HG02852 (cell line): ENCODE results near the gene ABCA4.
"Not testable (repeated sequence)": the region's sequence is repeated elsewhere in the genome, so short reads cannot be mapped to it uniquely, and the experiment has no call there.

ENCODE experiments used
- ATAC-seq: cut with Tn5 transposase; IDR thresholded peaks from one replicate; pipeline ENCODE4 v1.9.1; 2021; ENCODE audit warnings: mild to moderate bottlenecking, moderate library complexity; ENCODE audit not compliant: unreplicated experiment

Gene ABCA4

DNA sequence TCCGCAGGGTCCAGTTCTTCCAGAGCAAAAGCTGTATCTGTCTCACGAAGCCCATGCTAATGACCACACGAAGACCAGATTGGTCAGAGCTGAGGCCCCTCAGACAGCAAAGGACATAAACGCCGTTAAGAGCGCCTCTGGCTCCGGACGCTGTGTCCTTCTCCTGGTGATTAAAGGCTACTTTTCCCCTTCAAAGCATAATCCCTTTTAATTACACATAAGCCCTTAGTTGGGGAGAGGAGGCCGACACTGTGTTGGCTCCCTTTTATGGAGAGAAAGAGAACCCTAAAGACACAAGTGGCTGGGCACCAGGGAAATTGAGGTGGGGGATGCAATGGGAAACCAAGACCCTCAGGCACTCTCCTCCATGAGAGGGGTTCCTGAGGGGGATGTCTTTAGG lies at the start of gene ABCA4:
ABCA4 (minus strand) TSS at position 158 of the 400 bp plus-strand sequence; CDS start at position 55, 103 bp downstream.
- no peak for ATAC-seq

DNA sequence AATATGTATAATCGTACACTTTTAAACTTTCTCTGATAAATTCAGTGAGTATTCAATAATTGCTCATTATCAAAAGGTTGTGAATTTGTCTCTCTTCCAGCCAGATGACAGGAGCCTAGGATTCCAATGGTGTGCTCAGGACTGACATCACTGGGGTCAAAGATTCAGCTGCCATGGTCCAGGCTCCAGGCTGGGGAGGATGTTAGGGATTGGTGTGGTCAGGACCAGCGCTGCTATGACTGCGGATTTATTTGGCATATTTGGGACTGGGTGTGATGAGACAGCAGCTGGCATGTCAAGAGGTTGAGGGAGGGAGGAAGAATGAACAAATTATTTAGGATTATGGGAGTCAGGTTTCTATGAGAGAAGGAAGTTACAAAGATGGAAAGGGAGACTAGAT lies 48.2 kb upstream of the ABCA4 start:
- ATAC-seq: no peak

DNA sequence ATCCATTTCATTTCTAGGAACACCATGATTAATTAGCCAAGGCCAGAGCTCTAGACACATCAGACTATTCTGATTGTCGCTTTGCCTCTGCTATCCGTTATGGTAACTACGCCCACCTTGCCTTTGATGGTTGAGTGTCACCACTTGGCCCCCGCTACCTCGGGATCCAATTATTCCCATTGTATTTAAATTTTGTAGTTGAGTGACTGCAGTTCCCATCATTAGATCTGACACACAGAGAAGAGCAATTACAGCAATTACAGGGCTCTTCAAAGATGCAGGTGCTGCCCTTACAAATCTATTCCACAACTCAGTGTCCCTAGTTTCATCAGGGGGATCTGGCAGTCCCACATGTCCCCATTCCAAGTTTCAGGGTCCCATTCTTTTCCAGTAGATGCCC lies 44.9 kb upstream of the ABCA4 start:
- no peak for ATAC-seq

DNA sequence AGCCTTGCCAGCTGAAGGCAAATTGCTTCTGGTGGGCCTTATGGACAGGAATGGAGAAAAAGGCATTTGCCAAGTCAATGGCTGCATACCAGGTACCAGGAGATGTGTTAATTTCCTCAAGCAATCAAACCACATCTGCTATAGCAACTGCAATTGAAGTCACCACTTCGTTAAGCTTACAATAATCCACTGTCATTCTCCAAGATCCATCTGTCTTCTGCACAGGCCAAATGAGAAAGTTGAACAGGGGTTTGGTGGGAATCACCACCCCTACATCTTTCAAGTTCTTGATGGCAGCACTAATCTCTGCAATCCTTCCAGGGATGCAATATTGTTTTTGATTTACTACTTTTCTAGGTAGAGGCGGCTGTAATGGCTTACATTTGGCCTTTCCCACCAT lies 43.9 kb upstream of the ABCA4 start:
- ATAC-seq: not testable (repeated sequence)

DNA sequence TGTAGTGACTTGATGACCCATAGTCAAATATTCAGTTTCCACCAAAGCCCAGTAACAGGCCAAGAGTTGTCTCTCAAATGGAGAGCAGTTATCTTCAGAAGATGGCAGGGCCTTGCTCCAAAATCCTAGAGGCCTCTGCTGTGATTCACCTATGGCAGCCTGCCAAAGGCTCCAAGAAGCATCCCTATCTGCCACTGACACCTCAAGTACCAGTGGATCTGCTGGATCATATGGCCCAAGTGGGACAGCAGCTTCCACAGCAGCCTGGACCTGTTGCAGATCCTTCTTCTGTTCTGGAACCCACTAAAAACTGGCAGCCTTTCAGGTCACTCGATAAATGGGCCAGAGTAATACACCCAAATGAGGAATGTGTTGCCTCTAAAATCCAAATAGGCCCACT lies 43.2 kb upstream of the ABCA4 start:
- ATAC-seq: not testable (repeated sequence)

DNA sequence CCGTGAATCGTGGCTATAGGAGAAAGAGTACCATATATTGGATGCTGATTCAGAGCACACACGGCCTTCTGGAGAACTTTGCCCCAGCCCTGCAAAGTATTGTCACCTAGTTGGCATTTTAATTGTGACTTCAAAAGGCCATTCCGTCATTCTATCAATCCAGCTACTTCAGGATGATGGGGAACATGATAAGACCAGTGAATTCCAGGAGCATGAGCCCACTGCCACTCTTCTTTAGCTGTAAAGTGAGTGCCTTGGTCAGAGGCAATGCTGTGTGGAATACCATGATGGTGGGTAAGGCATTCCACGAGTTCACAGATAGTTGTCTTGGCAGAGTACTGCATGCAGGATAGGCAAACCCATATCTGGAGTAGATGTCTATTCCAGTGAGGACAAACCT lies 42.3 kb upstream of the ABCA4 start:
- not testable (repeated sequence) for ATAC-seq

DNA sequence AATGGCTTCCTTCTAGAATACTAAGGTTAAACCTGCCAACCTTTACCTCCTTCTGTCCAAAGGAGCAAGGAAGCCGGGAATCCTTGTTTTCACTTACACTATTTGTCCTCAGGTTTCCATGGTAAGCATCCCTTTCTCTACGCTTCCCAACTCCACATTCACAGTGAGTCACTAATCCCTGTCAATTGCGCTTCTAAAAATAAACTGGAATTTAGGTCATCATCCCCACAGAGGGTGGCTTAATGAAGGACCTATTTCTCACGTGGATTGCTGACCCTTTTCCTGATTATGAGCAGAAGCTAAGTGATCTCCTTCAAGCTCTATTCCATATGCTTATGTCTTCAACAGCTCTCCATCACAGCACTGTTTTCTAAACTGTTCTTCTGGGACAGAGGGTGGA lies 39.9 kb upstream of the ABCA4 start:
- ATAC-seq: no peak

DNA sequence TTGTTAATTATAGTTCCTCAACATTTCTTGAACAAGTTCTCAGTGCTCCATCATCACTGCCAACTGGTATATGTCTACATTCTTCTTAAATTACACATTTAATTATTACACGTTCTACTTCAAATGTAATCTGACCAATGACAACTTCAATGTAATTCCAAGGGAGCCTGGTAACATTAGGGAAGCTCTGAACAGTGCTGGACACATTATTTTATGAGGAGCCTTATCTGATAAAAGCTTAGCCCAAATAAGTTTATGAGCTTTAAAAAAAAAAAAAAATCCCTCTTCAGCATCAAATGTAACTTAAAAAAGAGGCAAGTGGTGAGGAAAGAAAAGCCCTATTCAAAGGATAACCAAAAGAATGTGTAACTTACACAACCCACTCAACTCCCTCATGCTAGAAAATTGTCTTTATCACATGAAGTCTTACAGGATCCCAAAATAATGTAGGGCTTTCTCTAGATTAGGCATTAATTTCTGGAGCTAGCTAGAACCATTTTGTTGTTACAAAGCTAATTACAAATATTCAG lies 35.2 kb upstream of the ABCA4 start:
- ATAC-seq: no peak

DNA sequence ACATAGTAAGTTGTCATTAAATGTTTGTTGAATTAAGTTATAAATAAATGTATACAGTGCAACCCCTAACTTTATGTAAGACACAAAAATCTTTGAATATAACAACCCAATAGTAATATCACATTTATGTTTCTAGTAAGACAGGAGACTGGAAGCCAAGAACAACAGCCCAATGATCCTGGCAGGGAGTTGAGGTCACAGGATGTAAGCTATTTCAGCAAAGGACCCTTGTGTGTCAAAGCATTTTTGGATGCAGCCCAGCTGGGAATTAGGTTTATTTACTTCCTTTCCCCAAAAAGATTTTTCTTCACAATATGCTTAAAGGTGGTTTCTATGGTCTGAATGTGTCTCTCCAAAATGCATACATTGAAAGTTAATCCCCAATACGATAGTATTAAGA lies 34.0 kb upstream of the ABCA4 start:
- ATAC-seq: no peak

DNA sequence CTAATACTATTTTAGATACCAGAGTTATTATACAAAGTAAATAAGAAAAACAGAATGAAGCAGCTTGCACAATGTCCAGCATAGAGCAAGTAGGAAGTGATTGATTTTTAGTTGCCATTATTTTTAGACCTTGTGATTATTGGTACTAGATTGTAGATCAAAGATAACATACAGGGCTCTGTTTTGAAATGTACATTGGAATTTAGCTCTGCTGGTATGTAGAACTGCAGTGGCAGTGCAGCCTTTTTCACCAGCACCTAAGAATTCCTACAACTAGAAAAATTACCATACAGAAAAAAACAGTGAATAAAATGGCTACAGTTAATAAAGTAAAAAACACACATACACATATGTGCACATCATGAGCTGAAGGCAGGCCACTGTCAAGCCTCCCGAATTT lies 32.2 kb upstream of the ABCA4 start:
- ATAC-seq: no peak

DNA sequence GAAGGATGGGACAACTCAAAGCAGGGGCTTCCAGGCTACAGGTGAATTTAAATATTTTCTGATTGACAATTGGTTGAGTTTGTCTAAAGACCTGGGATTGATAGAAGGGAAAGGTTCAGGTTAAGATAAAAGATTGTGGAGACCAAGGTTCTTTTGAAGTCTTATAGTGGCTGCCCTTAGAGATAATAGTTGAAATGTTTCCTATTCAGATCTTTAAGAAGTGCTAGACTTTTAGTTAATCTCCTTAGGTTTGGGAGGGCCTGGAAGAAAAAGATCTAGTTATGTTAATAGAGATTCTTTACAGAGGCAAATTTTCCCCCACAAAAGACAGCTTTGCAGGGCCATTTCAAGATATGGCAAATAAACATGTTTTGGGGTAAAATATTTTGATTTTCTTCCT lies 28.2 kb upstream of the ABCA4 start:
- ATAC-seq: not testable (repeated sequence)

DNA sequence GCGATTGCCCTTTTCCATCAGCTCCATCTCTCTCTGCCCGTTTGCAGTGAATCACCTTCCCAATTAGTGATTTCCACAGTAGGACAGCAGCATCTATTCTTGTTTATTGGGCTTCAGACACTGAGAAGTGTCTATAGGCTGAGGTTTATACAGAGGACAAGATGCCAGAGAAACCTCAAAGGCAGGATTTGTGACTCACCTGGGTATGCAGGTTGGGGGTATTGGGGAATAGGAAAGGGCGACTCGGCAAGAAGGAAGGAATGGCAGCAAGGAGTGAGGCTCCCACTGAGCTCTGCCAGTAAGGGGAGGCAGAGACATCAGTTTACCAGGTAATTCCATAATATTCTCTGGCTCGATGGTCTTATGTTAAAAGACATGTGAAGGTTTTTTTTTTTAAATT lies 25.3 kb upstream of the ABCA4 start:
- ATAC-seq: no peak

DNA sequence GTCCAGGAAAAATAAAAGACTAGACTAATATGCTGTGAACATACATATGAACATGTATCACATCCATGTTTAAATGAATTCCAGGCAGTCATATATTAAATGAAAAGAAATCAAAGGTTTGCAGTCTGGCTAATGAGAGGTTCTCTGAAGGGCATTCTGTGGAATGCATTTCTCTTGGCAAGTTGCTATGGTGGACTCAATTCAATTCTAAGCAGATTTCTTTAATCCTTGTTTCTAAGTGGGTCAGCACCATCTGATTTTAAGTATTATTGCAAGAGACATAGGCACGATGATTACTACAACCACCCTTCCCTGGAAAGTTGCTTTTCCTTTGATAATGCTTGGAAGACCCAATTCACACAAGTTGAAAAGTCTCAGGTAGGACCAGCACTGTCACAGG lies 23.9 kb upstream of the ABCA4 start:
- ATAC-seq: no peak

DNA sequence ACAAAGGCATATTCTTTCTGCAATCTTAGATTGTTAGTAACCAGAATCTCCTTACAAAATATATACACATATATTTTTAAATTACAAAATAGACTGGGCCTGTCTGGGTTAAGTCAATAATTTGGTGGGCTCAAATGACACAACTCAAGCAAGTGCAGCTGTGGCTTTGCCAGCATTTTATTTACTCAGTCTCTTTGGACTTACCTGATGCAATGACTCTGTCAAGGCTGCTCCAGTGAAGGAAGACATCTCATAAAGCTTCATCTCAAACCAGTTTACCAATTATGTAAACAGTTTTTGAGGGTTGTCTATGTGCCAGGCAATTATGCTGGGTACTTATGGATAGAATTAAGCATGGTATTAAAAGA lies 22.8 kb upstream of the ABCA4 start:
- no peak for ATAC-seq

DNA sequence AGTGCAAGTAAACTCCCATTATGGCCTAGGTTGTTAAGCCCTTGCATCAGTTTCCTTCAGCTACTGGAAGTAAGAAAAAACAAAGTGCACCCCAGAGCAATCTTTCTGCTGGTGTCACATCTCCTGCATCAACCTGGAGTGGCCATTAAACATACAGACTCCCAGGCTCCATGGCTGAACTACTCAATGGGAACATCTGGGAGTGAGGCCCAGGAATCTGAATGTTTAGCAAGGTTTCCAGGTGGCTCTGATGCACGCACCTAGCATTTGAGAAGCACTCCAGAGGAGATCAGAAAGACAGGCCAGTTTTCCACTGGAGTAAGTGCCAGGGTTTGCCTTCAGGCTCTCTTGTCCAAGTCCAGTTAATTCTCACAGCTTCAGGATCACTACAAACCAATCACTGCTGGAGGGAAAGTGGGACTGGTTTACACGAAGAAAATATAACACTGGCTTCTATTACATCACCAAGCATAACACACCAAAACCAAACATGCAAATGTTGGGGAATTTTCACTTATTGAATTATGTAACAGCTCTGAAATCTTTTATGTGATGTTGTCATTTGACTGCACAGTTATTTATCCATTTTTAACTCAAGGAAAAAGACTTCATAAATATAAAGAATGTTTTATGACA lies 22.3 kb upstream of the ABCA4 start:
- no peak for ATAC-seq

DNA sequence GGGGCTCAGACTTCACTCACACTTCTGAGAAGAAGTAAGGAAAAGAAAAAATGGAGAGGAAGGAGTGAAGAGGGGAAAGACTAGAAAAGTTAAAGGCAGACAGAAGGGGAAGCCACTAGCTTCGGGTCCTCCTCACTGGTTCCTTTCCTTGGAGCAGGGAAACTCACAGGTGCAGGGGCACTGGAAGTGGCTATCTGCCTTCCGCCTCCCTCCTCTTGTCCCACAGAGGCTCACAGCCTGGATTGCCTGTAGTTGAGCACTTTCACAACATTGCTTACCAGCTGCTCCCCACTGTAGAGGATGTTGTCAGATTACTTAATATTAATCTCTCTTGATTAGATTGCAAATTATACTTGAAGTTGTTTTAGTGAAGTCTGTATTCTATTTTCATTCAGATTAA lies 21.6 kb upstream of the ABCA4 start:
- no peak for ATAC-seq

DNA sequence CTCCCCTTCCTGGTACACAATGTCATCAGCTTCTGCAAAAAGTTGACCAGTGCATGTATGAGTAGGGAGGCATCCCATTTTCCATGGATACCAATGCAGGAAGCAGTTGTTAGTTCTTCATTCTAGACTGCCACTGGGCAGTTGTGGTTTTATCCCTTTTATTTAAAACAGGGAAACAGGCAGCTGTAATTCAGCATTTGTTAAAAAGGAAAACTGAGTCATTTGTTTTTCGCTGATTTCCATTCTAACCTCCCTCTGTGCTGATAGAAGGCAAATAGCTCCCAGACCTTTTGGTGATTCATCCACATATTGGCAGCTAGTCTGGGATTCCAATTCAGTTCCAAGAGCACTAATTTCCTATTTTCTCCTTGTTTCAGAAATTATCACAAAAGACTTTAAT lies 21.1 kb upstream of the ABCA4 start:
- ATAC-seq: no peak

DNA sequence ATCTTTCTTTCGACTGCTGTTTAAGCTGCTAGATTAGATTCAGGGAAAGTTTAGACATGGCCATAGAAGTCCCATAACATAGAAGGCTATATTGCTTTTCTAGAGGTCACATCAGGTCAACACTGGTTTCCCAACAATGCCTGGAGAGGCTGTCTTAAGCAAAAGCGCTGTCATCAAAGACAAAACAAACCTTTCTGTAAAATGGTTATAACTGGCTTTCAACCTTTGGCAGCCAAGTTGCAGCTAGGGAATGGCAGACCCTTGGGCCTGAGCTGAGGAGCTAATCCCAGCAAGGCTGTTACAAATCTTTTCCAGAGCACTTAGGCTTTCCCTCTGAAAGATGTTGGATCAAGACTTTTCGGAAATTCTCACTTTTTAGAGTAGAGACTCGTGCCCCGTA lies 11.2 kb upstream of the ABCA4 start:
- ATAC-seq: no peak

DNA sequence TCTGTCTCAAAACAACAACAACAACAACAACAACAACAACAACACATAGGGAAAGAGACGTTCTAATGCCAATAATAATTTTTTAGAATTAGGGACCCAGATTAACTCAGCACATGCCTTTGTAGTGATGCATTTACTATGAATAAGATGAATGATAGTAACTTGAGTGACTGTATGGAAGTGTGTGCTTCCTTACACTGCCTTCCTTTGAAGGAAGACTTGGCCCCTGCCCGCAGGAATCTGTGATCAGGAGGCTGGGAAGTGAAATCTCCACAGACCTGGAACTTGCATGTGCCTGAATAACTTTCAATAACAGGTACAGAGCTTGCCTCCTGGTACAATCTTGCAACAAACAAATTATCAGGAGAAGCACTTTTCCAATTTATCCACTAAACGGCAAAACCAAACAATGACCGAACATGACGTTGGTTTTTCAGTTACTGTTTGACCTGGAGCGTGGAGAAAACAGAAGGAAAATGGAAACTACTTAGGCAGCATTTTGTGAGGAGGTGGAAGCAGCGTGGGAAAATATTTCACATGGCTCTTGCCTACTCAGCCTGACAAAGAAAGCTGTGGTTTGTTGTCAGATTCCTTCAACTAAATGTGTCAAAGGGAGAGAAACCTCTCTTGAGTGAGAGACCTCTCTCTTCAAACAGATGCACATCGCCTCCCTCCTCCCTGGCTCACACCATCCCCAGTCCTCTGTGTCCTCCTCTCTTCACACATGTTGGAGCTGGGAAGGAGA lies 10.1 kb upstream of the ABCA4 start:
- no peak for ATAC-seq

DNA sequence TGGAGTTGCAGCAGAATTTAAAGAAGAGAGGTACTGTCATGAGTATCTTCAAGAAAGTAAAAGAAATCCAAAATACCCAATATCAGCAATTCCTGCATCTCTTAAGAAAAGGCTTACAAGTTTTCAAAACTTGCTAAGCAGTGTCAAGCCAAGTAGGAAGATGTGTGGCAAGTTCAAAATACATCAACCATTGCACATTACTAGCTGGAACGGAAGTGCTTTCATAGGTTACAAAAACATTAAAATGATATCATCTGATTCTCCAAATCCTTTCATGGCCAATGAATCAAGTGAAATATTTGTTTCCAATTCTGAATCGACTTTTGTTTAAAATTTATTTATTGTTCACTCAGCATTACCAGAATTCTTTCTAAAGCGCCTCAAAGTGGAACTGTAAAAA lies 5.7 kb upstream of the ABCA4 start:
- no peak for ATAC-seq

DNA sequence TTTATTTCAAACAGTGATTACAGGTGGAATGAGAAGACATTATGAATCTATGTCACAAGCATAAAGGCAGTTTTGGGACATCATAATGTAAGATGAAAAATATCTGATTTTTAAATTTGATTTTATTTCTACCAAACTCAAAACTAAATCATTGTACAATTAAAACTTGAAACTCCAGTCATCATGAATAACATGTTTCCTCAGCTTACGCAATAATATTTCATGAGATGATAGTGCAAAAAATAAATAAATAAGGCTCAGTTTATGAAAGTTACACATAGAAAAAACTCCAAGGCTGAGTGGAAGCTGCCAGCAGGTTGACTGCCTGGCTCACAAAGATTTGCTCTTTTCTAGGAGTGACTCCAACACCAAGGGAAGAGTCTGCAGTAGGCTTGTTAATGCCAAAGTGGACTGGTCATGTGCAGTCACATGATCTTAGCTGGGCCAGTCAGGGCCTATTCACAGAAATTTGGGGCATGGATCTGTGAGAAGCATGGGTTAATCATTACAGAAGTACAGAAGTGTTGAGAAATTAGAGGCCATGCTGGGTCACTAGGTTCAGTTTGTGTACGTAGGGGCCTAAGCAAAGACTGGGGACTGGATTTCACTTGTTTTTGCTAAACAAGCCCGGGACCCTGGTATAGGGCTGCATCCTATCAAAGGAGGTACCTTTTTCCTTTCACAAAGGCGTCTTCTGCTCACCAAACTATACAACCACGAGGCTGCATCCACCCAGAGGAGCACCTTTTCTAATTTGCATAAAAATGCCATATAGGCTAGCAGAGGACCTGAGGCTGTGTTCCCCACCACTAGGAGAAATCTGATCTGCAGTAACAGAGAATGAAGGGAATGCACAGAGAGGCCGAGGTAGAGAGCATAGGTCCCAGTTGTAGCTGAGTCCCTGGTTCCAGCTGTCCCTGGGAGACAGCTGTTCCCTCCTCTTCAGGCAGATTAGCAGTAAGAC lies 4.9 kb upstream of the ABCA4 start:
- ATAC-seq: no peak
